DND-41 (cell line): Measurements from ENCODE around the gene POU2AF3.

Experiments
- ATAC-seq: fragments of 200-7000 bp; cut with Tn5 transposase; 3 replicates; pipeline ENCODE4 v1.9.1; 2021; ENCODE audit warnings: low read depth; ENCODE audit not compliant: insufficient read depth
- DNase-seq: peaks from one replicate; pipeline ENCODE4 v3.0.0-alpha.2; 2020
- H2AFZ ChIP-seq: 2 replicates; pipeline ENCODE4 v1.6.0; 2012; ENCODE audit warnings: low read depth, low read length
- H3K27ac ChIP-seq: 2 replicates; pipeline ENCODE4 v1.5.1; 2012; ENCODE audit warnings: low read length, inconsistent platforms
- H3K27me3 ChIP-seq: fragments of 200-600 bp; sonication (generic); 2 replicates; pipeline ENCODE4 v1.6.0; 2012; ENCODE audit warnings: low read length, mild to moderate bottlenecking, inconsistent platforms; ENCODE audit not compliant: insufficient read depth, poor library complexity
- H3K36me3 ChIP-seq: 2 replicates; pipeline ENCODE4 v1.5.1; 2012; ENCODE audit warnings: low read length, inconsistent platforms; ENCODE audit not compliant: insufficient read depth
- H3K4me1 ChIP-seq: 2 replicates; pipeline ENCODE4 v1.5.1; 2012; ENCODE audit warnings: mild to moderate bottlenecking, low read length; ENCODE audit not compliant: insufficient read depth
- H3K4me2 ChIP-seq: 2 replicates; pipeline ENCODE4 v1.6.0; 2012; ENCODE audit warnings: mild to moderate bottlenecking, moderate library complexity, low read length, inconsistent platforms; ENCODE audit not compliant: insufficient read depth
- H3K4me3 ChIP-seq, 2 experiments: fragments of 200-600 bp in 1 of 2; shearing (Covaris generic) in 1 of 2; 2 replicates each; pipeline ENCODE4 v1.5.1; 2012 to 2016; ENCODE audit warnings: inconsistent platforms in 2 of 2, low read length in 2 of 2, mild to moderate bottlenecking in 2 of 2, low read depth in 1 of 2, moderate library complexity in 1 of 2
- H3K79me2 ChIP-seq: 2 replicates; pipeline ENCODE4 v1.6.0; 2012; ENCODE audit warnings: low read length, inconsistent platforms; ENCODE audit not compliant: insufficient read depth
- H3K9ac ChIP-seq: 2 replicates; pipeline ENCODE4 v1.6.0; 2012; ENCODE audit warnings: low read depth, mild to moderate bottlenecking, inconsistent platforms, low read length, moderate library complexity
- H3K9me3 ChIP-seq: 2 replicates; pipeline ENCODE4 v1.5.1; 2012; ENCODE audit warnings: low read length, moderate library complexity, mild to moderate bottlenecking, inconsistent platforms; ENCODE audit not compliant: insufficient read depth, severe bottlenecking
- H4K20me1 ChIP-seq: 2 replicates; pipeline ENCODE4 v1.6.0; 2012; ENCODE audit warnings: low read length; ENCODE audit not compliant: insufficient read depth
- EZH2 ChIP-seq: IDR thresholded peaks from 3 replicates; pipeline ENCODE4 v1.6.1; 2012; ENCODE audit warnings: borderline replicate concordance, low read depth, mild to moderate bottlenecking, moderate library complexity, low read length, inconsistent platforms; ENCODE audit not compliant: severe bottlenecking
- TF ChIP-seq, protein P1 (sequence below): IDR thresholded peaks from 2 replicates; pipeline ENCODE4 v1.5.1; 2012; ENCODE audit warnings: borderline replicate concordance, low read length, moderate library complexity, mild to moderate bottlenecking; ENCODE audit not compliant: poor library complexity, severe bottlenecking; ENCODE audit errors: extremely low read depth

POU2AF3 gene

DNA sequence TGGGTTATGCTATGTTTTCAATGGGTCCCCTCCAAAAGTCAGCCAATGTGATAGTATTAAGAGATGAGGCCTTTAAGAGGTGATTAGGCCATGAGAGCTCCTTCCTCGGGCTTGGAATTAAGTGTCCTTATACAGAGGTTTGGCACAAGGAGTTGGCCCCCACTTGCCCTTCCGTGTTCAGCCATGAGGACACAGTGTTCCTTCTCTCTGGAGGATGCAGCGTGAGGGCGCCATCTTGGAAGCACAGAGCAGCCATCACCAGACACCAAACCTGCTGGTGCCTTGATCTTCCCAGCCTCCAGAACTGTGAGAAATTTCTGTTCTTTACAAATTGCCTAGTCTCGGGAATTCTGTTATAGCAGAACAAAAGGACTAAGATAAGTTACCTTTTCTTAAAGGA is 26.9 kb downstream of the POU2AF3 start:
- TF ChIP-seq EZH2, result no peak
- TF ChIP-seq, protein P1, sequence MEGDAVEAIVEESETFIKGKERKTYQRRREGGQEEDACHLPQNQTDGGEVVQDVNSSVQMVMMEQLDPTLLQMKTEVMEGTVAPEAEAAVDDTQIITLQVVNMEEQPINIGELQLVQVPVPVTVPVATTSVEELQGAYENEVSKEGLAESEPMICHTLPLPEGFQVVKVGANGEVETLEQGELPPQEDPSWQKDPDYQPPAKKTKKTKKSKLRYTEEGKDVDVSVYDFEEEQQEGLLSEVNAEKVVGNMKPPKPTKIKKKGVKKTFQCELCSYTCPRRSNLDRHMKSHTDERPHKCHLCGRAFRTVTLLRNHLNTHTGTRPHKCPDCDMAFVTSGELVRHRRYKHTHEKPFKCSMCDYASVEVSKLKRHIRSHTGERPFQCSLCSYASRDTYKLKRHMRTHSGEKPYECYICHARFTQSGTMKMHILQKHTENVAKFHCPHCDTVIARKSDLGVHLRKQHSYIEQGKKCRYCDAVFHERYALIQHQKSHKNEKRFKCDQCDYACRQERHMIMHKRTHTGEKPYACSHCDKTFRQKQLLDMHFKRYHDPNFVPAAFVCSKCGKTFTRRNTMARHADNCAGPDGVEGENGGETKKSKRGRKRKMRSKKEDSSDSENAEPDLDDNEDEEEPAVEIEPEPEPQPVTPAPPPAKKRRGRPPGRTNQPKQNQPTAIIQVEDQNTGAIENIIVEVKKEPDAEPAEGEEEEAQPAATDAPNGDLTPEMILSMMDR, result no peak
- no peaks in the 10 kb centered on the region for H3K27me3 ChIP-seq

DNA sequence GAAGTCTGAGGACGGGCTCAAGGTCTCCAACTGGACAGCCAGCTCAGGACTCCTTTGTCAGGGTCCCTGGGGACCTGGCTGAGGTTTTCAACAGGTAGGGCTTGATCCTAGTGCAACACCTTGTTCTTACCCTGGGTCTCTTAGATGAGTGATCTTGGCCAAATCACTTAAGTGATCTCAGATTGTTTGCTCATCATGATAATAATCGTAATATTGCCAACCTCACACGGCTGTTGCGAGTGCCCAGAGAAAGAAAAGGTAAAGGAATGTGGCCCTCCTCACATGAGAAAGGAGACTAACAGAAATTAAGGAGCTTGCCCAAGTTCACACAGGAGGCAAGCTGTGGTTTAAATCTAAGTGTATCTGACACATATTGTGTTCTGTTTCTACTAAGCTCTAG is 28.5 kb downstream of the POU2AF3 start:
- no peak for ATAC-seq
- Histone ChIP-seq H3K9ac (no peak overlapping the region), H3K27me3 (no peaks in the 10 kb centered on the region), H3K27ac (no peak overlapping the region), H3K4me2 (no peak overlapping the region), H3K9me3 (no peaks in the 10 kb centered on the region), H4K20me1 (no peaks in the 10 kb centered on the region), H3K79me2 (no peaks in the 10 kb centered on the region), H2AFZ (no peak overlapping the region), H3K4me3 (no peak overlapping the region), H3K4me1 (no peaks in the 10 kb centered on the region), H3K36me3 (no peaks in the 10 kb centered on the region)
- TF ChIP-seq, protein P1, result no peak
- no peak for TF ChIP-seq EZH2
- DNase-seq, result no peak

More for the DNA sequence above, 26.9 kb downstream of the POU2AF3 start:
- Histone ChIP-seq H3K4me2 (no peak overlapping the region), H3K9ac (no peak overlapping the region), H3K36me3 (no peaks in the 10 kb centered on the region), H4K20me1 (no peaks in the 10 kb centered on the region), H3K79me2 (no peaks in the 10 kb centered on the region), H3K9me3 (no peaks in the 10 kb centered on the region), H3K27ac (no peak overlapping the region), H3K4me3 (no peak overlapping the region), H2AFZ (no peak overlapping the region), H3K4me1 (no peaks in the 10 kb centered on the region)
- DNase-seq, result no peak
- no peak for ATAC-seq

DNA sequence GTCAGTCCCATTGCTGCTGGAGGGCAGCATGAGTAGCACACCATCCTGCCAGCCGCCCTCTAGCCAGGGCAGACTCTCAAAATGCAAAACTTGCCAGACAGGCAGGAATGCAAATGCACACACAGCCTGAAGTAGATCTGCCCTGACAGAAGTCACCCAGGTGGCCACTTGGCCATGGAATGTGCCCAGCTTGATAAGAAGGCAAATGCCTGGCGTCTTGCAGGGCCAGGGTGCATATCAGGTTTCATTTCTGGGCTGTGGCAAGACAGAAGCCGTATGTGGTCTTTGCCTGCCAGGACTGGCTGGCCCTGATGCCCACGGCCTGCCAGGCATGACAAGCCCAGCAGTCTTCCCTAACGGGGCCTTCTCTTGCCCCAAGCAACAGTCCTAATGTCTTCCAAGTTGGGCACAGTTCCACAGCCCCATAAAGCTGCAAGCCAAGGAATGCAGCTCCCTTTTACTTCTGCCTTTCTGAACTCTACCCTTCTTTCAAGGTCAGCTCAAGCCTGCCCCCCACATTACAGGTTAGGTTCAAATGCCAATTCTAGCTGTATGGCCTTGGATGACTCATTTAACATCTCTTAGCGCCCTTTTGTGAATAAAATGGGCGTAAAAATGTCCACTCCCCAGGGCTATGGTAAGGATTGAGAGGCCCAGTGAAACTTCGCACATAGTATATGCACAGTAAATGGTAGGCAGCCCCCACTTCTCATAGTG is 29.7 kb downstream of the POU2AF3 start:
- H3K4me3 ChIP-seq, result no peak overlapping the region
- H4K20me1 ChIP-seq, result no peaks in the 10 kb centered on the region
- no peaks in the 10 kb centered on the region for H3K79me2 ChIP-seq
- no peaks in the 10 kb centered on the region for H3K9me3 ChIP-seq
- DNase-seq, result no peak
- no peaks in the 10 kb centered on the region for H3K36me3 ChIP-seq
- no peak overlapping the region for H3K27ac ChIP-seq
- H3K4me2 ChIP-seq, result no peak overlapping the region
- no peaks in the 10 kb centered on the region for H3K27me3 ChIP-seq
- TF ChIP-seq, protein P1, result no peak
- TF ChIP-seq EZH2, result no peak
- no peak overlapping the region for H2AFZ ChIP-seq
- H3K4me1 ChIP-seq, result no peaks in the 10 kb centered on the region
- ATAC-seq, result no peak
- no peak overlapping the region for H3K9ac ChIP-seq
